Measurements from ENCODE around the gene BRAF.
"Not testable (repeated sequence)": the region's sequence is repeated elsewhere in the genome, so short reads cannot be mapped to it uniquely, and the experiment has no call there.

The BRAF gene

GRCh38 chr7:140877249-140877524 is 47.5 kb downstream of the BRAF start:
- no peak for DNase-seq (ENCODE audit: low read depth)

- DNase-seq (ENCODE audit: low read depth): peak; percentile 24
These were observed 48.0 kb downstream of the BRAF start for GRCh38 chr7:140876519-140877248.

GRCh38 chr7:140873434-140873833 is 51.3 kb downstream of the BRAF start:
- no peak for DNase-seq (ENCODE audit: low read depth)

- DNase-seq (ENCODE audit: low read depth): no peak
These were observed 54.7 kb downstream of the BRAF start for GRCh38 chr7:140870003-140870402.

- DNase-seq (ENCODE audit: low read depth): no peak
These were observed 55.3 kb downstream of the BRAF start for GRCh38 chr7:140869430-140869829.

GRCh38 chr7:140867467-140868462 is 57.0 kb downstream of the BRAF start:
- DNase-seq (ENCODE audit: low read depth): no peak

- DNase-seq (ENCODE audit: low read depth): no peak
These were observed 57.8 kb downstream of the BRAF start for GRCh38 chr7:140866926-140867325.

GRCh38 chr7:140864732-140865131 is 60.0 kb downstream of the BRAF start:
- DNase-seq (ENCODE audit: low read depth): no peak

GRCh38 chr7:140863867-140864266 is 60.9 kb downstream of the BRAF start:
- DNase-seq (ENCODE audit: low read depth): no peak

- DNase-seq (ENCODE audit: low read depth): no peak
These were observed 61.5 kb downstream of the BRAF start for GRCh38 chr7:140863184-140863583.

GRCh38 chr7:140857048-140857447 is 67.7 kb downstream of the BRAF start:
- DNase-seq (ENCODE audit: low read depth): no peak

- DNase-seq (ENCODE audit: low read depth): no peak
These were observed 83.5 kb downstream of the BRAF start for GRCh38 chr7:140841166-140841715.

- DNase-seq (ENCODE audit: low read depth): no peak
These were observed 93.0 kb downstream of the BRAF start for GRCh38 chr7:140831724-140832123.

- DNase-seq (ENCODE audit: low read depth): no peak
These were observed 95.0 kb downstream of the BRAF start for GRCh38 chr7:140829720-140830119.

- no peak for DNase-seq (ENCODE audit: low read depth)
These were observed 96.0 kb downstream of the BRAF start for GRCh38 chr7:140828741-140829140.

GRCh38 chr7:140817383-140817782 is 107.3 kb downstream of the BRAF start:
- DNase-seq (ENCODE audit: low read depth): not testable (repeated sequence)

- peak; percentile 44 for DNase-seq (ENCODE audit: low read depth)
These were observed 113.7 kb downstream of the BRAF start for GRCh38 chr7:140810830-140811556.

GRCh38 chr7:140810385-140810784 is 114.3 kb downstream of the BRAF start:
- DNase-seq (ENCODE audit: low read depth): no peak

- DNase-seq (ENCODE audit: low read depth): no peak
These were observed 145.8 kb downstream of the BRAF start for GRCh38 chr7:140778975-140779374.

GRCh38 chr7:140778568-140778967 is 146.2 kb downstream of the BRAF start:
- no peak for DNase-seq (ENCODE audit: low read depth)

GRCh38 chr7:140774371-140774770 is 150.4 kb downstream of the BRAF start:
- DNase-seq (ENCODE audit: low read depth): no peak

GRCh38 chr7:140773104-140773503 is 151.6 kb downstream of the BRAF start:
- no peak for DNase-seq (ENCODE audit: low read depth)

Data from GM04504 (cell line).